GM18511 (cell line): ENCODE data around the gene GPM6B.
"Not testable (repeated sequence)": the region's sequence is repeated elsewhere in the genome, so short reads cannot be mapped to it uniquely, and the experiment has no call there.

Source experiments
- ATAC-seq: cut with Tn5 transposase; IDR thresholded peaks from one replicate; pipeline ENCODE4 v1.9.1; 2021; ENCODE audit warnings: mild to moderate bottlenecking, moderate library complexity; ENCODE audit not compliant: unreplicated experiment

GPM6B gene

GRCh38 chrX:13732246-13733067 lies 84.4 kb downstream of the GPM6B start:
- ATAC-seq = no peak

DNA sequence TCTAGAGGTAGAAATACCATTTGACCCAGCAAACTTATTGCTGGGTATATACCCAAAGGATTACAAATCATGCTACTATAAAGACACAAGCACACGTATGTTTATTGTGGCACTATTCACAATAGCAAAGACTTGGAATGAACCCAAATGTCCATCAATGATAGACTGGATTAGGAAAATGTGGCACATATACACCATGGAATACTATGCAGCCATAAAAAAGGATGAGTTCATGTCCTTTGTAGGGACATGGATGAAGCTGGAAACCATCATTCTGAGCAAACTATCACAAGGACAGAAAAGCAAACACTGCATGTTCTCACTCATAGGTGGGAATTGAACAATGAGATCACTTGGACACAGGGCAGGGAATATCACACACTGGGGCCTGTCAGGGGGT lies 86.4 kb downstream of the GPM6B start:
- not testable (repeated sequence) for ATAC-seq

GRCh38 chrX:13726583-13726982 lies 90.3 kb downstream of the GPM6B start:
- not testable (repeated sequence) for ATAC-seq

- ATAC-seq = not testable (repeated sequence)
Observed at GRCh38 chrX:13724878-13725277, 92.0 kb downstream of the GPM6B start.

GRCh38 chrX:13721819-13722519 lies 94.9 kb downstream of the GPM6B start:
- ATAC-seq = no peak

DNA sequence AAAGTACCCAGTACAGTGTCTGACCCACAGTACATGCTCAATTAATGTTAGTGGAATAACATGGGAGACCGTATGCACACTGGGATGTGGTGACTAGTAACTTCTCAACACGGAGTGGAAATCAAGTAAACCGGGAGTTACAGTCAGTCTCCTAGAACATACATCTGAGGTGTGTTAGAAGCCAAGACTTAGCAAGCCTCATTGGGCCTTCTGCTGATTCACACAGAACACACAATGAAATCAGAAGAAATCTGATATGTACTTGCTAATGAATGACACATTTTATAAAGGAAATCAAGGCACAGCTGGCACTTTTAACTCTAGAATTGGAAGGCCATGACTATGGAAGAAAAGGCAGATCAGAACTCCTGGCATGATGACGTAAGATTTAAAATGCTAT lies 95.5 kb downstream of the GPM6B start:
- ATAC-seq = no peak
